Measurements from ENCODE around the gene TMC7. TPM values are rescaled to one million over a fixed set of nuclear protein-coding genes. Genes with fewer than 3 reads are reported as not detected.

The TMC7 gene
- total RNA-seq, 1 experiment from 2014 or later = 6.2 TPM

DNA sequence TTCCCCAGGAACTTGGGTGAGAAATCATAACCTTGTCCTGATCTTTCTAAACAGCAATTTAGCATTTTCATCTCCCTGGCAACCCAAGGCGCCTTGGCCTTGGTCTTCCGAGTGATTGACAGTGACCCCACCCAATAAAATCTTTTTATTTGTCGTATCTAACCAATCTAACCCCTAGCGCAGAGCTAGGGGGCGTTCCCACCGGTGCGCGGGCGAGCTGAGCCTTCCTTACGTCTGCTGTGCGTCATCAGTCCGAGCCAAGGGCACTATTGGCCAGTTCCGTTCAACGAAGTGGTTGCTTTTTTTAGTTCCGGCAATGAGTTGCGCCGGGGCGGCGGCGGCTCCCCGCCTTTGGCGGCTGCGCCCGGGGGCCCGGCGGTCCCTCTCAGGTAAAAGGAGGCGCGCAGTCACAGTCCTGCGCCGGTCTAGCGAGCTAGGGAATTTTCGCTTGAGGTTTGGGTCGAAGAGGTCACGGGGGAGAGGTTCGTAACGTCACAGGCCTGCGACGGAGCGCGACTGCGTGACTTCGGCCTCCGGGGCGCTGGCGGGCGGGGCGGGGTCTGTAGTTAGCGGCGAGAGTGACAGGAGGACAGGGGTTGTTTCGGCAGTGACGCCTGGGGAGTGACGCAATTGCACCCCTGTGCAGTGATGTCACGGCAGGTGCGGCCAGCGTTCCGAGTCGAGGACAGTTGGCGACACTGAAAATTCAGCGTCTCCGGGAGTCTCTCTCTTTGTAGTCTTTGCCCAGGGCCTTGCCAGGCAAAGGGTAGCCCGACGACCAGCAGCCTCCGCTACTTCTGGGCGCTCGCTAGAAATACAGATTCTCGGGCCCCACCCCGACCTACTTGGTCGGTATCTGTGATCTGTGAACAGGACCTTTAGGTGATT, 83.9 kb downstream of the TMC7 start, which contains the start of gene COQ7:
Gene COQ7, plus strand, starts transcription at position 266 of the 888 bp plus-strand sequence. Its CDS starts 51 bp downstream, at position 317.
- H3K4me3 ChIP-seq = peak within 1 kb of the TSS; percentile 88
- no peaks in the 10 kb centered on the region for H3K27me3 ChIP-seq
- DNase-seq = peak; percentile 100
- peaks cover 12% of the 10 kb centered on the region for H3K36me3 ChIP-seq
- no peaks in the 10 kb centered on the region for H3K9me3 ChIP-seq

DNA sequence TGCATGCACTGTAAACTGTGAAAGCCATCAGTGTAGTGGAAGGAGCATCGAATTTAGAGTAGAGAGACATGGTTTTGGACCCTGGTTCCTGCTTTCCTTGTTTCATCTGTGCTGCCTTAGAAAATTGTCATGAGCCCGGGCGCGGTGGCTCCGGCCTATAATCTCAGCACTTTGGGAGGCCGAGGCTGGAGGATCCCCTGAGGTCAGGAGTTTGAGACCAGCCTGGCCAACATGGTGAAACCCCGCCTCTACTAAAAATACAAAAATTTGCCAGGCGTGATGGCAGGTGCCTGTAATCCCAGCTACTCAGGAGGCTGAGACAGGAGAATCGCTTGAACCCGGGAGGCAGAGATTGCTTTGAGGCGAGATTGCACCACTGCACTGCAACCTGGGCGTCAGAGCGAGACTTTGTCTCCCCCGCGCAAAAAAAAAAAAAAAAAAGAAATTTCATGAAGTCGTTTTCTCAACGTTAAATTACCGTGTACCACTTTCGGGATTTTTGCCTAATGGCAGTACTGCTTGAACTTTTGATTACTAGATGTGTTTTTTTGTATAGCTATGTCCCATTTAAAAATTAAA, 84.6 kb downstream of the TMC7 start:
- H3K36me3 ChIP-seq = peaks cover 19% of the 10 kb centered on the region
- no peak for DNase-seq
- H3K27me3 ChIP-seq = no peaks in the 10 kb centered on the region
- peak overlapping the region; percentile 88 for H3K4me3 ChIP-seq
- H3K9me3 ChIP-seq = no peaks in the 10 kb centered on the region

DNA sequence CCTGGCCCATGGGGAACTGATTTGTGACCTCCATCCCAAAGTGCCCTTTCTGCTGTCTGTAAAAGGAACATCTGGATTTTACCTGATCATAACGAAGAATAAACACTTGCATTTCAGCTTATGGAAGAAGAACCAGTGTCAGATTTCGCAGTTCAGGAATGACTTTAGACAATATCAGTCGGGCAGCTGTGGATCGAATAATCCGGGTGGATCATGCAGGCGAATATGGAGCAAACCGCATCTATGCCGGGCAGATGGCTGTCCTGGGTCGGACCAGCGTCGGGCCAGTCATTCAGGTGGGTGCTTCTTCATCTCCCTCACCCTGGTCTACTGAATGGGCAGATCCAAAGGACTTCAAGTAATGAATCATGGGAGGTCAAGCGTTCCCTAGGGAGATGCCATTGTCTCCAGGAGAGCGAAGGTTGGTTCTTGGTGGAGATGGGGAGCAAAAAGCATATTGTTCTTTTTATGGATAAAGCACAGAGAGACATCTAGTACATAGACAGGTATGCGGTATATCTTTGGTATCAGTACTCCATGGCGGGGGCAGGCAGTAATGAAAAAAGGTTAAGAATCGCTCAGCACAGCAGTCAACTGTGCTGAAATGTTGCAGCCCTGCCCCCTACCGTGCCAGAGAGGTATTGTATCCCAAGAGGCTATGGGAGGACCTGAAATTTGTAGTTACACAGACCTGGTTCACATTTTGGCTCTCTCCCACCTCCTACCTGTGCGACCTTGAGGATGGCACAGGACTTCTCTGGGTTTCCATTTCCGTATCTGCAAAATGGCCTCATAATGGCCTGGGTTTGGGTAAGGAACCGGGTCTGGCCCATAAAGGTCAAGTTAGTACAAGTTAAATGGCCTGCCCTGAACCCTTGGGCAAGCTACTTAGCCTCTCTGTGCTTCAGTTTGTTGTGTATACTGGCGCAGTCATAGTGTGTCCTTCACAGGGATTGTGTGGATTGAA, 88.4 kb downstream of the TMC7 start:
- Histone ChIP-seq H3K36me3 (peaks cover 41% of the 10 kb centered on the region), H3K4me3 (no peak overlapping the region), H3K9me3 (no peaks in the 10 kb centered on the region), H3K27me3 (no peaks in the 10 kb centered on the region)
- DNase-seq = peak; percentile 56

DNA sequence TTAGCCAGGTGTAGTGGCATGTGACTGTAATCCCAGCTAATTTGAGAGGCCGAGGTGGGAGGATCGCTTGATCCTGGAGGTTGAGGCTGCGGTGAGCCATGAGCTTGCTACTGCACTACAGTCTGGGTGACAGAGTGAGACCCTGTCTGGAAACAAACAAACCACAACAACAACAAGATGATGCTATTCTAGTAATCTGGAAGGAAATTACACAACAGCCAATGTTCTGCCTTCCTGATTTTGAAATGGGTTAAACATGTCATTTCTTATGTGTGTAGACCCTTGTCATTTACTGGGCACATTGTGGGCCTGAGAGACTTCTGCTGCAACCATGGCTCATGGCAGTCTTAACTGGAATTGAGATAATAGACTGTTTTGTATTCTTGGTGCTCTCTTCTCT, 89.6 kb downstream of the TMC7 start:
- no peaks in the 10 kb centered on the region for H3K27me3 ChIP-seq
- H3K36me3 ChIP-seq = peaks cover 41% of the 10 kb centered on the region
- DNase-seq = no peak
- H3K9me3 ChIP-seq = no peaks in the 10 kb centered on the region
- no peak overlapping the region for H3K4me3 ChIP-seq

DNA sequence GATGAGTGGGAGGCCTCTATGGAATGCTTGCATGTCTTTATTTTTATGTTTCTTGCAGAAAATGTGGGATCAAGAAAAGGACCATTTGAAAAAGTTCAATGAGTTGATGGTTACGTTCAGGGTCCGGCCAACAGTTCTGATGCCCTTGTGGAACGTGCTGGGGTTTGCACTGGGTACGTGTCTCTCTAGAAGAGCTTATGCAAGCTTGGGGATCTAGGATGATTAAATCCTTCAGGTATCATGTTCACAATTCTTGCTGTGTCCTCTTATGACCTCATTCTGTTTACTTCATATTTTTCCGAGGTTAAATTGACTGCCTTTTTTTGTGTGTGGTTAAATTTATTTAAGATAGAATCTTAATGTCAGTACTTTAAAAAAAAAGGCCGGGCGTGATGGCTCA, 90.1 kb downstream of the TMC7 start:
- H3K4me3 ChIP-seq = no peak overlapping the region
- no peaks in the 10 kb centered on the region for H3K27me3 ChIP-seq
- no peak for DNase-seq
- H3K36me3 ChIP-seq = peaks cover 44% of the 10 kb centered on the region
- H3K9me3 ChIP-seq = no peaks in the 10 kb centered on the region

DNA sequence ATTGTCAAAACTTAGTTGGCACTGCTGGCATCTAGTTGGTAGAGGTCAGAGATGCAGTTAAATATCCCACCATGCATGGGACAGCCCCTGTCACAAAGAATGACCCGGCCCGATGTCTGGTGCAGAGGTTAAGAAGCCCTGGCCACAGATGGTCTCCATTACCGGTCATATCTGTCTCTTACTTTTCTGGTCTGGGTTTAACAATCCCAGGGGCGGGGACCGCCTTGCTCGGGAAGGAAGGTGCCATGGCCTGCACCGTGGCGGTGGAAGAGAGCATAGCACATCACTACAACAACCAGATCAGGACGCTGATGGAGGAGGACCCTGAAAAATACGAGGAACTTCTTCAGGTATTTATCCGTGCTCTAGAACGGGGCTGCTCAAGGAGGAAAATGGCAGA, 91.8 kb downstream of the TMC7 start:
- Histone ChIP-seq H3K4me3 (no peak overlapping the region), H3K36me3 (peaks cover 45% of the 10 kb centered on the region), H3K9me3 (no peaks in the 10 kb centered on the region), H3K27me3 (no peaks in the 10 kb centered on the region)
- DNase-seq = no peak

DNA sequence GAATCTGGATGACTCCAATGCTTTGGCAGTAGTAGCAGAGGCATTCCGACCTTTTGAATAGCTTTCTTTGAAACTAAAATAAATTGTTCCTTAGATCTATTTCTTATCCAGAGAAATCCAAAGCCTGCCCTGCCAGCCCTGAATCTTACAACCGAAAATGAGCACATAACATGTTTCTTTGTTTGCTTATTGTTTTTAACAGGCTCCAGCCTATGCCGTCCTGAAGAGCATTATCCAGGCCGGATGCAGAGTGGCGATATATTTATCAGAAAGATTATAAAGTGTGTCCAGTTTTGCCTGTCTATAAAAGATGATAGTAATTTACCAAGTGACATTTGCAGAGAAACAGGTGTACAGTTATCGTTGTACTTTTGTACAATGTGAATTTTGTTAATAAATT, 94.1 kb downstream of the TMC7 start:
- H3K9me3 ChIP-seq = no peaks in the 10 kb centered on the region
- H3K27me3 ChIP-seq = no peaks in the 10 kb centered on the region
- H3K4me3 ChIP-seq = no peak overlapping the region
- peaks cover 40% of the 10 kb centered on the region for H3K36me3 ChIP-seq
- DNase-seq = no peak

DNA sequence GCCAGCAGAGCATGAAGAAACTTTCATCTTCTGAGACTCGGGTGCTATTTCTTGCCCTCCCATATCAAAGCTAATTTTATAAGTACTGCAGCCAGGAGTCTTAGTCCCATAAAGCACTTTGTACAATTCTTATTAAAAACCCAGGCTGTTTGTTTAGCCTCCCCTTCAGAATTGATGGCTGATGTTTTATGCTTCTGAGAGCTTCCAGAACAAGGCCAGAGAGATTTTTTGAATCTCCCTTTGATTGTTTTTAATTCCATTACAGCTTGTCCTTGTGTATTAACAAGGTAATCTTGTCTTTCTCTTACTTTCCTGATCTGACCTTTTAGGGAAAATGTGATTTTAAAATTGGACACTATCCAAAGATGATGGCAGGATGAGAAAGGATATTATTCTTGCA, 99.9 kb downstream of the TMC7 start:
- H3K9me3 ChIP-seq = no peaks in the 10 kb centered on the region; the same call in 1 of the 2 replicates

DNA sequence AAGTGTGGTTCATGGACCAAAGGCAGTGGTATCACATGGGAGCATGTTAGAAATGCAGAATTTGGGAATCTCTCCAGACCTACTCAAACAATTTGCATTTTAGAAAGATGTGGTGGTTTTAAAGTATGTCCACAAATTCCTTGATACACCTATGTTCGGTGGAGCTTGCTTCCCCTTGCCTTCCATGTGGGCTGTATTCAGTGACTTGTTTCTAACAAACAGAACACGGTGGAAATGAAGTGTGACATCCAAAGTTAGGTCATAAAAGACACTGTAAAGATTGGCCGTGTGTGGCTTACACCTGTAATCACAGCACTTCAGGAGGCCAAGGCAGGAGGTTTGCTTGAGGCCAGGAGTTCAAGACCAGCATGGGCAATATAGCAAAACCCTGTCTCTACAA, 100.4 kb downstream of the TMC7 start:
- no peak for DNase-seq
- Histone ChIP-seq H3K36me3 (peaks cover 8% of the 10 kb centered on the region), H3K9me3 (no peaks in the 10 kb centered on the region; the same call in 1 of the 2 replicates), H3K27me3 (no peaks in the 10 kb centered on the region), H3K4me3 (no peak overlapping the region)

More for the DNA sequence above, 99.9 kb downstream of the TMC7 start:
- H3K27me3 ChIP-seq = no peaks in the 10 kb centered on the region
- no peak for DNase-seq
- H3K4me3 ChIP-seq = no peak overlapping the region
- peaks cover 13% of the 10 kb centered on the region for H3K36me3 ChIP-seq

DNA sequence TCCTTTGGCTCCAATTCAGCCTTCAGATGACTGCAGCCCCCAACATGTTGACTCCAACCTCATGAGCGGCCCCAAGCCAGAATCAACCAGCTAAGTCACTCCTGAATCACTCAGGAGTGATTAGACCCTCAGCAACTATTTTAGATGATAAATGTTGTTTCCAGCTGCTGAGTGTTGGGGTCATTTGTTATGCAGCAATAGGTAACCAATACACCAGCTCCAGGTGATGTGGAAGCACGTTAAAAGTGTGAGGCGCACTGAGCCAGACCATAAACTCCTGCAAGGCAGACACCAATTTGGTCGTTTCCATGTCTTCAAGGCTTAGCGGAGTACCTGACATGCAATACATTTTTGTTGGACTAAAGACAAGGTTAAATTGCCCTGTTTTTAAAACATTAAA, 101.1 kb downstream of the TMC7 start:
- Histone ChIP-seq H3K27me3 (no peaks in the 10 kb centered on the region), H3K4me3 (no peak overlapping the region), H3K36me3 (peaks cover 8% of the 10 kb centered on the region; the same call in 1 of the 2 replicates), H3K9me3 (no peaks in the 10 kb centered on the region; the same call in 1 of the 2 replicates)
- no peak for DNase-seq

DNA sequence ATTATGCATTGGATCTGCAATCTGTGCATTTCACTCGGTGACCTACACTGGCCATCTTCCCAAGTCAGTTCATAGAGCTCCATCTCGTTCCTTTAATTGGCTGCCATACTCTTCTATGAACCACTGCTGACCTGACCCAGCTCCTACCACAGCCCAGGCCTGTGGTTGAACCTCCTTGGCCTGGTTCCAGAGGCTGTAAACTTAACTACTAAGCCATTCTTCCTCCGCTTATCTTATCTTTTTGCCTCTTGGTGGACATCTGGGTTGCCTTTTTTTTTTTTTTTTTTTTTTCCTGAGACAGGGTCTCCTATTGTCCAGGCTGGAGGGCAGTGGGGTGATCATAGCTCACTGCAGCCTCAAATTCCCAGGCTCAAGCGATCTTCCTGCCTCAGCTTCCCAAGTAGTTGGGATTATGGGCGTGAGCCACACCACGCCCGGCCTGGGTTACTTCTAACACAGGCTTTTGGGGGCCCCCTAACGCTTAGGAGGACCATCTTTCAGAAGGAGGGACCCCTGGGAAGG, 102.0 kb downstream of the TMC7 start:
- Histone ChIP-seq H3K9me3 (peaks cover under 1% of the 10 kb centered on the region), H3K27me3 (no peaks in the 10 kb centered on the region), H3K4me3 (no peak overlapping the region), H3K36me3 (peaks cover 7% of the 10 kb centered on the region; the same call in 1 of the 2 replicates)
- DNase-seq = no peak

DNA sequence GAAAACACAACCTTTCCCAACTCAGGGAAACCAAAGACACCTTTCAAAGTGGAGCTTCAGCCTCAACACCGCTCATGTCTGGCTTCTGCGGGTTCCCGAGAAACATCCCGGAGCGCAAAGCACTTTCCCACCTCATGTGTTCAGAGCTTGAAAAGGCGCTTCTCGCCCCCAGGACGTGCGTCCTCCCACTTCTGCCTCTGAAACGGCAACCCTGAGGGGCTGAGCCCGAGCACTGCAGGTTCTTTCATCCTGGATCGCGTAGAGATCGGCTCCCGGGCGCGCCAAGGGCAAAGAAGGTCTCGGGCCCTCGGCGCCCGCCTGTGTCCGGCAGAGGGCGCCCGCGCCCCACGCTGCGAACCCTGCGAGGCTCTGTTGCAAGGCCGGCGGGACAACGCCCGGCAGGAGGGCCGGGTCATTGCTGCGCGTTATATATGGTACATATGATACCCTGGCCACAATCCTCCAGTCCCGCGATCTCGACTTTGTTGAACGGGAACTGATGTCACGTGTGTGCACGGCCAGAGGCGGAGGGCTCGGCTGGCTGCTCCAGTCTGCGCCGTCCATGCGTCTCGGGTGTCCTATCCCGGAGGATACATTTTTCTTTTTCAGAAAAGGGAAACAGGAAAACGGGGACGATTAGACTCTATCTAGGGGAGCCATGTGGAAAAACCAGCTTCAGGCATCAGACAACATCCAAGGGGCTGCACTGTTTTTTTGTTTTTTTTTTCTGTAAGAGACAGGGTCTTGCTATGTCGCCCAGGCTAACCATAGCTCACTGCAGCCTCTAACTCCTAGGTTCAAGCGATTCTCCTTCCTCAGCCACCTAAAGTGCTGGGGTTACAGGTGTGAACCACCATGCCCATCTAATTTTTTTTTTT, 102.8 kb downstream of the TMC7 start:
- Histone ChIP-seq H3K36me3 (no peaks in the 10 kb centered on the region; the same call in 1 of the 2 replicates), H3K27me3 (no peaks in the 10 kb centered on the region), H3K4me3 (peak overlapping the region; percentile 27), H3K9me3 (peaks cover 2% of the 10 kb centered on the region)
- DNase-seq = peak; percentile 84

DNA sequence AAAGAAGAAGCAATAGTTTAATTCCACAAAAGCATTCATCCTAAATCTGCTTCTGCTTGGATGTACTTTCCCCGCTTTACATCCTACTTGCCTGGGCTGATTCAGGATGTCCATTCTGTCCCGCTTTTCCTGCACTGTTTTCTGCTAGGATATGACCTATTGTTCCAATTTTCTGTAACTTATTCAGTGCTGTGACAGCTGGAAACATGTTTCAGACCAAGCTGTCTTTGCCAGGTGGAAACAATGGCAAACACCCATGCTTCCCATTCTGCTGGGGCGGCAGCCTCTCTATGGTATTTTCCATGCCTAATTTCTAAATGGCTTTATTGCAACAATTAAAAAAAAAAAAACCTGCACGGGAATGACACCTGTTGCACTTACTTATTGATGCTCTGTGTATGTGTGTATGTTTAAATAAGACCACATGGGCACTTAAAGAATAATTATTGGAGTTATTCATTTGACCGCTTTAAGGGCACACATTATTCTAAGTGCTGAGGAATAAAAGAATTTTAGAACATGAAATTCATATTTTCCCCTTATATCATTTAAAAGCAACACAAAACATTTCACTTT, 104.7 kb downstream of the TMC7 start:
- Histone ChIP-seq H3K36me3 (no peaks in the 10 kb centered on the region), H3K27me3 (no peaks in the 10 kb centered on the region), H3K4me3 (no peak overlapping the region), H3K9me3 (peaks cover 2% of the 10 kb centered on the region)
- no peak for DNase-seq

DNA sequence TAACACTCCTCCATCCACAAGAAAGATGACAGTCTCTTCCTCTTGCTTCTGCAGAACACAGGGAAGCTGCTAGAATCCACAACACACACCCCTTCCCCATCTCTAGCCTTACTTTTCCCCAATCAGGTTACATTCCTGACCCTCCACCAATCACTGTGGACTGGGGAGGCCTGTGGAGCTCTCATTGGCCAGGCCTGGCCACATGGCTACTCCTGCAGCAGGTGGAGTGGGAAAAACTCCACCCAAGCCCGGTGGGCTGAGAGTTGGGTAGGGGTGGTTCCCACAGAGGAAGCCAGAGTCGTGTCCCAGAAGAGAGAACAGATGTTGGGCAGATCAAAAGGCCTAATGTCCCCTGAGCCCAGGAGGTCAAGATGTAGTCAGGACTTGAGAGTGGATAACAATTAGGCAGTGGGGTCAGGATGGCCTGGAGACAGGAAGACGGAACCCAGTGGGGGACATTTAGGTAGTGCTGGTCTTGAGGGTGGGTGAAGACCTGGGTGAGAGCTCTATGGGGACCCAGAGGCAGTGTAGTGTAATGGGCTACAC, 105.7 kb downstream of the TMC7 start:
- no peaks in the 10 kb centered on the region for H3K36me3 ChIP-seq
- no peaks in the 10 kb centered on the region for H3K27me3 ChIP-seq
- DNase-seq = no peak
- no peak overlapping the region for H3K4me3 ChIP-seq
- peaks cover 2% of the 10 kb centered on the region for H3K9me3 ChIP-seq

DNA sequence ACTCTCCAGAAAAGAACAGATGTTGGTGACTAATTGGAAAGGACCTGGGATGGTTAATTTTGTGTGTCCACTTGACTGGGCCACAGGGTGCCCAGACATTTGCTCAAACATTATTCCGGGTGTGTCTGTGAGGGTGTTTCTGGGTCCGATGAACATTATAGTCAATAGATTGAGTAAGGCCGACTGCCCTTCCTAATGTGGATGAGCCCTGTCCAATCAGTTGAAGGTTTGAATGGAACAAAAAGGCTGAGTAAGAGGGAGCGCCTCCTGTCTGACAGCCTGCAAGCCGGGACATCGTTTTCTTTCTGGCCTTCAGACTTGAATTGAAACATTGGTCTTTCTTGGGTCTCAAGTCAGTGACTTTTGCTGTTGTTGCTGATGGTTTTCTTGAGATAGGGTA, 107.2 kb downstream of the TMC7 start:
- peaks cover 2% of the 10 kb centered on the region for H3K9me3 ChIP-seq
- H3K4me3 ChIP-seq = no peak overlapping the region
- no peak for DNase-seq
- H3K27me3 ChIP-seq = no peaks in the 10 kb centered on the region
- no peaks in the 10 kb centered on the region for H3K36me3 ChIP-seq
